OCI-M2 (cell line): ENCODE measurements around the gene DPM1.

Experiments
- DNase-seq: peaks from one replicate; lab custom pipeline; 2025; ENCODE audit not compliant: unreplicated experiment; lab: John Stamatoyannopoulos, UW

The DPM1 gene

GRCh38 chr20:50957798-50958614, at the start of gene DPM1:
Gene DPM1, minus strand, starts transcription at chr20:50958532. Its CDS starts 9 bp downstream, at chr20:50958523.
- no peak for DNase-seq

DNA sequence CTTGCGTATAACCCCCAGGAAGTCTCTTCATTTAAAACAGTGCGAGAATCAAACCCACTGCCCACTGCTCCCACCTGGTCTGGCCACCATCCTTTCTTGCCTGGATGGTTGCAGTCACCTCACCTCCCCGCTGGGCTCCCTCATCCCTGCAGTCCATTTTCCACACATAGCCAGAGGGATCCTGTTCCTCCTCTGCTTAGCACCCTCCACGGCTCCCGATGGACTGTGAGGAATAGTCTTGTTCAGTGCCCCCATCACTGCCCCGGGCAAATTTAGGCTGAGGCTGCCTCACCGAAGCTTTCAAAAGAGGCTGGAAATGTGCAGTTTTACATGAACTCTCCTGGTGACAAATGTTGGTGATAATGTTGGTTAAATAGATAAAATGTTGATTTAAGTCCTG, 46.9 kb upstream of the DPM1 start:
- no peak for DNase-seq

DNA sequence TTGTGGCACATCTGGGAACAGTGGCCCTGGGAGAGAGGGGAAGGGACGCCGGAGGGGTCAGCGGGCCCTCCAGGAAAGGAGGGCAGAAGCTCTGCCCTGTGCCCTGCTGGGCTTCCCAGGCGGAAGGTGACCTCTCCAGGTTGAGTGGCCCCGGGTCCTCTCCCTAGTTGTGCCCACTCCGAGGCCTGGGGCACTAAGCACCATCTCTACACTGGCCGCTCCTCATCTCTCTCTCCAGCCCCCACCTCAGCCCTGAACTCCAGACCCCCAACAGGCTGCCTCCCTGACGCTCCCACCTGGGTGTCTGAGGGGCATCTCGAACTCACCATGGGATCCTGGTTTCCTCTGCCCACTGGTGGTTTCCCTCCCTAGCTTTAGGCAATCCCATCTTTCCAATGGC, 46.4 kb upstream of the DPM1 start:
- DNase-seq, result no peak

GRCh38 chr20:51004305-51004727, 46.0 kb upstream of the DPM1 start:
- DNase-seq, result no peak

- no peak for DNase-seq
These were observed 45.4 kb upstream of the DPM1 start for GRCh38 chr20:51003753-51004152.

GRCh38 chr20:51002633-51003032, 44.3 kb upstream of the DPM1 start:
- no peak for DNase-seq

DNA sequence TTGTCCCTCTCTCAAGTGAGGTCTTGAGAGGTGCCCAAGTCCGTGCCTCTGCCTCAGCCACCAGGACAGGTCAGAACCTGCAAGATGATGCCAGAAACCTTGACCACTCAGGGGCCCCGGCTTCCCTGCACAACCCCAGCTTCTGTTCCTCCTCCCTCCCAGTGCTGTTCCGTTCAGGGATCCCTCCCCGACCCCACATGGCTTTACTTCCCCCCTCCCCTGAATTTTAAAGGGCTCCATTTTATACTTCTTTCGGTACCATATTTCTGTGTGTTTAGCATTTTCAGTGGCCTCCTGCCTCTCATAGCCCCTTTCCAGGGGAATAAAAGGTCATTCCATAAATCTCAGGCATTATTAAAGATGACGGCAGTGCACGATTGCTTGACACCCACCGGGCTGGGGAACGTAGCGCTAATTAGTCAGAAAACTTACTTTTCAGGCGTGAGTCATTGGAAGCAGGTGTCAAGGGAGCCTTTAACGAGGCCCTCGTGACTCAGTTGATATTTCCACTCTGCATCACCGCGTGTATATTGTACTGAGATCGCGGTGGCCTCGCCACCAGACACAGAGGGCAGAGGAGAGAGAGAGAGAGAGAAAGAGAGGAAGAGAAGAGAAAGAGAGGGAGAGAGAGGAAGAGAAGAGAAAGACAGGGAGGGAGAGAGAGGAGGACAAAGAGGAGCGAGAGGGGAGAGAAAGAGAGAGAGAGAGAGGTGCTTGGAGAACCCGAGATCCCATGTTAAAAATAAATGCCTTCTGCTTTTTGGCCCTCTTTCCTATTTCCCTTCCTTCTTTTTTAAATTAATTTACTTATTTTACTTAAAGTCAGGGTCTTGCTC, 43.3 kb upstream of the DPM1 start:
- no peak for DNase-seq

DNA sequence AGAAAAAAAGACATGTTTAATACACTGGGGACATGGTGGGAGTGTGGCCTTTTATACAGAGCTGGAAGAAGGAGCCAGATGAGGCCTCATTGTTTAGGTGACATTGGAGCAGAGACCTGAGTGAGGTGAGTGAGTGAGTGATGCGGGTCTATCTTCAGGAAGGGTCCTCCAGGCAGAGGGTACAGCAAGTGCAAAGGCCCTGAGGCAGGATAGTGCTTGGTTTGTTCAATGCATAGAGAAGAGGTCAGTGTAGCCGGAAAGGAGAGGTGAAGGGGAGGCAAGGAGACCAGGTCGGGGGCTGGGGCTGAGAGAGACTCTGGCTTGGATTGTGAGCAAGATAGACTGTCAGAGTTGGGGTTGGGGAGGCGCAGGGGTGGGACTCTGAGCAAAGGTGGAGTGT, 41.0 kb upstream of the DPM1 start:
- no peak for DNase-seq

DNA sequence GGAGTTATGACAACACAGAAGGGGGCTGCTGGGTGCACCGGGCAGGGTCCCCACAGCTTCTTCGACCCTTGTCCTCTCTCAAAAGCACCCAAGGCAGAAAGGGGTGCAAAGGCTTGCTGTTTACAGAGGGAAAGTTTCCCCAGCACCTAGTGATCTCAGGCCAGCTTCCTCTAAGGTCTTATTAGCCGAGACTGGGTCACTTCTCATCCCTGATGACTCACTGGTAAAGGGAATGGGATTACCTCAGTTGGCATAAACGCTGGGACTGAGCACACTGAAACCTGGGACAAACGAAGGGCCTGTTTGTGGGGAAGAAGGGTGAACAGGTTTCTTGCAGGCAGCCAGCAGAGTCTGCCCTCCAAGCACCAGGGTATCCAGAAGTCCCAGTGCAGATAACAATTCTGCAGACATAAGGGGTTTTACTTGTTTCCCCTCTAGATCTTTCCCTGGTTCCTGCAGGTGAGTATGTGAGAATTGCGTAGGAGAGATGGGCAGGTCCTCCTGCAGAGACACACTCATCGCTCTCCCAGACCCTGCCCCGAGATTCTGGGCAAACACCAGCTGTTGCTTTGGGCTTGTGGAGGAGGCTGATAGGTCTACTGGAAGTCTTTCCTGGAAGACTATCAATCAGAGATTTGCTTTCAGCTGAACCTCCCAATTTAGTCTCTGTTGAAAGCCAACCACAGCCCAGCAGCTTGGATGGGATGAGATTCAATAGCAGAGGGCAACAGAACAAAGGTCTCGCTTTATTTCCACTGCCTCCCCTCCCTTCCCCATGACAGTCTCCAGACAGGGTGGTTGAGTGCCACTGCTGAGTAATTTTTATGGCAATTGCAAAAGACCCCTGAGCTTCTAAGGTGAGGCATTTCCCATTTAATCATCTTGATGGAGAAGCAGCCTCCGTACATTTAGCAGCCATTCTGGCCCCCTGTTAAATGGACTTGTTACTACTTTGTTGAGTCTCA, 38.9 kb upstream of the DPM1 start:
- no peak for DNase-seq

- DNase-seq, result no peak
These were observed 37.2 kb upstream of the DPM1 start for GRCh38 chr20:50995506-50995905.

DNA sequence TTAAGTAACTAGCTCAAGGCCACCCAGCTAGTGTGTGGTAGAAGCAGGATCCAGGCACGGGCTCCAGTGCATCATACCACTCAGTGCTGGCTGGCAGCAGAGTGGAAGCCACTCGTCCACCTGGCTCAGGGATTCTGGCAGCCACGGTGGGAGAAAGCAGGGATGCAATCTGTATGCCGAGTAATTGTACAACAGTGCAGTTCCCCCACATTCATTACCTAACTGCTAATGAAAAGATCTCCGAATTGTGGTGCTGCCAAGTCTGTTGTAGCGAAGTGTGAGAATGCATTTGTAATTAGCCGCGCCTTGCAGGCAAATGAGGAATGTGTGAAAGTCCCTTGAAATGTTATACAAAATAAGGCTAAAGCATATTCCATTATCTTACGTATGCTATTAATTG, 35.5 kb upstream of the DPM1 start:
- no peak for DNase-seq

GRCh38 chr20:50992733-50993457, 34.6 kb upstream of the DPM1 start:
- no peak for DNase-seq

DNA sequence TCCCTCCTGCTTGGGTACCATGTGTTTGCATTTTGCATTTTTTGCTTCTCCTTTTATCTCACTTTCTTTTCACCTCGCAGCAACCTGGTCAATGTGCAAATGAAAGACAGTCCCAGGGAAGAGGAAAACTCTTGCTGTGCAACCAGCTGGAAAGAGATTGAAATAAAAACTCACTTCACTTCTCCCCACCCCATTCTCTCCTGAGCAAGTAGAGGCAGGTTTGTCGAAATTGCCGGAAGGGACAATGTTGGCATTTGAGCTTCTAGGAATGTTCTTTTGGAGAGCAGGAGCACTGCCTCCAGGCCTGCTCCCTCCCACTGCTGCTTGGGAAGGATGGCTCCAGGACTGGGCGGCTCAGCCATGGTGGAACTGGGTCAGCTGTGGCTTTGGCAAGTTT, 34.0 kb upstream of the DPM1 start:
- no peak for DNase-seq

DNA sequence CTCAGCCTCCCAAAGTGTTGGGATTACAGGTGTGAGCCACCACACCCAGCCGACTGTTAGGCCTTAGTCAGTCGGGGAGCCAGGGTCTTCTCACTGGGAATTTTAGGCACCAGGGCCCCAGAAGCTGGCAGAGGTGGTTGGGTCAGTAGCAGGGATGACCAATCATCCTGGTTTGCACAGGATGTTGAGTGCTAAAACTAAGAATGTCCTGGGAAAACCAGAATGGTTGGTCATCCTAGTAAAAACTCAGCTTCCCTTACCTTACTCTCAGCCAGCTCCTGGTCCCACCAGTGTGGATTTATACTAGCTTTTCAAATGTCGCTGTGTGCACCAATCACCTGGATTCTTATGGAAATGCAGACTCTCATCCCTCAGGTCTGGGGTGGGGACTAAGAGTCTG, 32.7 kb upstream of the DPM1 start:
- no peak for DNase-seq

DNA sequence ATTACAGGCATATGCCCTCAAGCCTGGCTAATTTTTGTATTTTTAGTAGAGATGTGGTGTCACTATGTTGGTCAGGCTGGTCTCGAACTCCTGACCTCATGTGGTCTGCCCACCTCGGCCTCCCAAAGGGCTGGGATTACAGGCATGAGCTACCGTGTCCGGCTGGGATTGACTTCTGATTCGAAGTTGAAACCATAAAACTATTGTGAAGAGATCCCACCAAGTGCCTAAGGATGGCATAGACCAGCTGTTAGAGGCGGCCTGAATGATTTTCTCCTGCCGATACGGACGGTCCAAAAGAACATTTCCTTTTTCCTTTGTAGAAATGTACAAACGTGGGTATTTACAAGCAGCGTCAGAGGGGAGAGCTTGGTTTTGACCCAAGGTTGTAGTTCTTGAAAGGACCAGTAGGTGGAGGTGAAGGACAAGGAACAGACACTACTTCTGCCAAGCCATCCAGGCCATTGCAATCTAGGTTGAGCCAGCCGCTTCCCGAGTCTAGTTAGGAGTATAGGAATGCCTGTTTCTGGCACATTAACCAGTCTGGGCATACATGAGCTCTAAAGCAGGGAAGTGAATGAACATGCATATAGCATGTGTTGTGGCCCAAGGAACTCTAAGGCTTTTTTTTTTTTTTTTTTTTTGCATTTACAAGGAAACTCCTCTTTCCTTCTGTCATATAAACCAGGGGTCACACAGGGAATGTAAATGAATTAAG, 29.3 kb upstream of the DPM1 start:
- DNase-seq, result peak; percentile 75

- no peak for DNase-seq
These were observed 25.0 kb upstream of the DPM1 start for GRCh38 chr20:50983321-50983720.

- DNase-seq, result no peak
These were observed 24.0 kb upstream of the DPM1 start for GRCh38 chr20:50982363-50982762.

- DNase-seq, result no peak
These were observed 23.3 kb upstream of the DPM1 start for GRCh38 chr20:50981714-50982048.

- peak; percentile 16 for DNase-seq
These were observed 22.8 kb upstream of the DPM1 start for GRCh38 chr20:50980851-50981713.
